Right atrium auricular region (tissue), 2 donors: ENCODE data around the gene RPLP2. TPM values are rescaled to one million over a fixed set of nuclear protein-coding genes. Genes with fewer than 3 reads are reported as not detected.

Experiments used
- DNase-seq: peaks from one replicate; pipeline ENCODE4 v3.0.0-alpha.2; 2019; ENCODE audit warnings: low spot score
- H3K27ac ChIP-seq, 2 donors: fragments of 200-600 bp; sonication (generic); 1 replicate in 1 of 2; 2 replicates in 1 of 2; pipeline ENCODE4 v1.5.1; 2016 to 2019
- H3K27me3 ChIP-seq, 2 donors: fragments of 200-600 bp; sonication (generic); one replicate each; pipeline versions ENCODE4 v1.5.1 to v1.6.0; 2017 to 2019
- H3K36me3 ChIP-seq: fragments of 200-600 bp; sonication (generic); one replicate; pipeline ENCODE4 v1.5.1; 2016
- H3K4me1 ChIP-seq, 2 donors: fragments of 200-600 bp; sonication (generic); one replicate each; pipeline versions ENCODE4 v1.5.1 to v1.6.0; 2017 to 2019
- H3K4me3 ChIP-seq, 2 donors: fragments of 200-600 bp; sonication (generic); 1 replicate in 1 of 2; 2 replicates in 1 of 2; pipeline ENCODE4 v1.5.1; 2017 to 2019; ENCODE audit warnings: mild to moderate bottlenecking in 1 of 2, moderate library complexity in 1 of 2
- H3K9me3 ChIP-seq, 2 donors: fragments of 200-600 bp; sonication (generic); one replicate each; pipeline ENCODE4 v1.5.1; 2019
- CTCF ChIP-seq, 2 donors: fragments of 200-600 bp; sonication (generic); IDR thresholded peaks; one replicate each; pipeline ENCODE4 v1.5.1; 2019; ENCODE audit warnings: antibody characterized with exemption in 2 of 2
- total RNA-seq, 2 donors: library from RNA; depleted of rRNA; stranded (reverse); fragments of >200 nt; gene quantifications; one replicate each; pipeline ENCODE4 v1.1.0, GENCODE V29; 2016

RPLP2 gene
- total RNA-seq, 2 donors from 2014 or later, result 145 to 384 TPM

GRCh38 chr11:804599-804964 is 5.2 kb upstream of the RPLP2 start:
- Histone ChIP-seq H3K27ac (peak overlapping the region; percentile 90 to 93), H3K36me3 (no peaks in the 10 kb centered on the region), H3K9me3 (no peaks in the 10 kb centered on the region), H3K4me1 (peaks cover 0 to 34% of the 10 kb centered on the region in 2 donors), H3K4me3 (peak overlapping the region; percentile 53 to 64), H3K27me3 (no peaks in the 10 kb centered on the region)
- TF ChIP-seq CTCF (IDR thresholded peaks at IDR 0.05), result no peak
- DNase-seq, result no peak

DNA sequence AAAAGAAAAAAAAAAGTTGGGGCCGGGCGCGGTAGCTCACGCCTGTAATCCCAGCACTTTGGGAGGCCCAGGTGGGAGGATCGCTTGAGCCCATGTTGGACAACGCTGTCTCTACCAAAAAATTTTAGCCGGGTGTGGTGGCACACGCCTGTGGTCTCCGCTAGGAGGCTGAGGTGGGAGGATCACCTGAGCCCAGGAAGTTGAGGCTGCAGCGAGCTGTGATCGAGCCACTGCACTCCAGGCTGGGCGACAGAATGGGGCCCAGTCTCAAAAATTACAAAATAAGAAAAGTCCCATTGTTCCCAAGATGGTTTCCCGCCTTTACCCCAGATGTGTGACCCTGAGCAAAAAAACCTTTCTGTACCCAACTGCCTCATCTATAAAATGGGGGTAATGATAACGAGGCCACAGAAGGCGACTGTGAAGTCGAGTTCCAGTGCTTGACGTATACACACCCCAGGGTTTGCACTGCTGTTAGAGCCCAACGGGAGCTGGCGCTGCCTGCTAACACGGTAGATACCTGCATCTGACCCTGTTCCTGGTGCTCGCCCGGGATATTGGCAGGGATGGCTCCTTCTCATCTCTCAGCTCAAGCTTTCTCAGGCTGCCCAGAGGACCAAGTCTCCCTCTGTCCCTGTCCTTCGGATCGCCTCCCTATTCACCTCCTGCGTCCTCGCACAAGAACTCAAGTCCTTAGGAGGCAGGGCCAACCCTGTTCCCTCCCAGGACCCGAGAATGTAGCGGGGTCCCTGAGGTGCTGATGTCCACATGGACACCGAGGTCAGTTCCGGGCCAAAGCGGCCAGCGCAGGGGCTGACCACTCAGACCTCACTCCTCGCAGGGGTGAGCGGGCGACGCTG is 1.1 kb upstream of the RPLP2 start:
- Histone ChIP-seq H3K27ac (peak overlapping the region; percentile 97 to 99), H3K27me3 (no peaks in the 10 kb centered on the region), H3K4me3 (peak overlapping the region; percentile 93 to 99), H3K4me1 (peaks cover 0 to 53% of the 10 kb centered on the region in 2 donors), H3K9me3 (no peaks in the 10 kb centered on the region), H3K36me3 (peaks cover 27% of the 10 kb centered on the region)
- DNase-seq, result peak; percentile 93
- TF ChIP-seq CTCF (IDR thresholded peaks at IDR 0.05), result no peak

DNA sequence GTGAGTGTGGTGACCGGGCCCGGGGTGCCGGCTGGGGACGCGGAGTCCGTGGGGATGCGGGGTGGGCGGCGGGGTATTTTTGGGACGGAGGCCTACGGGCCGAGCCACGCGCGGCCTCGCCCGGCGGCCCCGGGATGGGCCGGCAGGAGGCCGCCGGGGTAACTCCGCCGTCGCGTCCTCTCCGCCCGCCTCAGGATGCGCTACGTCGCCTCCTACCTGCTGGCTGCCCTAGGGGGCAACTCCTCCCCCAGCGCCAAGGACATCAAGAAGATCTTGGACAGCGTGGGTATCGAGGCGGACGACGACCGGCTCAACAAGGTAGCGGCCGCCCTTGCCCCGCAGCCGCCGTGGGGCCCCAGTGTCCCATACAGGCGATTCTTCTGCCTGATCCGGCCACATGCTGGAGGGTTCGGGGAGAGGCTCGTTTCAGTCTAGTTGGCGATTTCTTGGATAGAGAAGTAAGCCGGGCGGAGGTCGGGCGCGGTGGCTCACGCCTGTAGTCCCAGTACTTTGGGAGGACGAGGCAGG is 337 bp downstream of the RPLP2 start:
- no peak for DNase-seq
- Histone ChIP-seq H3K9me3 (no peaks in the 10 kb centered on the region), H3K4me1 (peaks cover 0 to 39% of the 10 kb centered on the region in 2 donors), H3K27ac (peak overlapping the region; percentile 97 to 99), H3K36me3 (peaks cover 30% of the 10 kb centered on the region), H3K4me3 (peak overlapping the region; percentile 93 to 99), H3K27me3 (no peaks in the 10 kb centered on the region)
- no peak for TF ChIP-seq CTCF (IDR thresholded peaks at IDR 0.05)

DNA sequence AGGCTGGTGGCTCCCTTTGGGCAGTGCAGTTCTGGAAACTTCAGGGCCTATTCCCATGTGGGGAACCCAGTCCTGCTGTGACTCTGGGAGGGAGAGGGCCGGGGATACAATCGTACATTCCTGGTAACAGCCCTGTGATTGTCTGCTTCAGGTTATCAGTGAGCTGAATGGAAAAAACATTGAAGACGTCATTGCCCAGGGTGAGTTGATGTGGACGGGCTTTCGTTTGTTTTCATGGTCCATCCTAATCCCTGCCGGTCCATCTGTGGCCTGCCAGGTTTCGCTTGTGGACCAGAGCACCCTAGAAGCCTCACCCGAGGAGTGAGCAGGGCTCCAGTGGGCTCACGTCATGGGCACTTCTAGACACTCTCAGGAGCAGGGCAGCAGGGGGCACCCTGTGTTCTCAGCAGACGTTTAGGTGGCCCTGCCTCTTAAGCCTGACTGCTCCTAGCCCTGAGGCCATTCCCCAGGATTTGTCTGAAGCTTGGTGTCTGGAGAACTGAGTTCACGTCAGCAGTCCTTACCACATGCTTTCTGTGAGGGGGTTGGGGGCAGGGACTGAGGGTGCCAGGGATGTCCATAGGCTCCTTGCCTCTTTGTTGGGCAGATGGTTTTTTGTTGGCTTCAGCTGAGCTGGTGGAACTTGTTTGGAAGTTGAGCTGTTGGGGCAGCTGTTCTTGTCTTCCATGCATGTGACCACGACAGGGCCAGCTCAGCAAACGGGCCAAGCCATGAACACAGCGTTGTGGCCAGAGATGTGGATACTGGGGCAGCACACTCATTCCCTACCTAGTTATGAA is 1.9 kb downstream of the RPLP2 start:
- H3K36me3 ChIP-seq, result peaks cover 30% of the 10 kb centered on the region
- H3K4me3 ChIP-seq, result no peak overlapping the region
- peaks cover 0 to 32% of the 10 kb centered on the region in 2 donors for H3K4me1 ChIP-seq
- no peak for DNase-seq
- no peak overlapping the region for H3K27ac ChIP-seq
- H3K27me3 ChIP-seq, result no peaks in the 10 kb centered on the region
- H3K9me3 ChIP-seq, result no peaks in the 10 kb centered on the region
- TF ChIP-seq CTCF (IDR thresholded peaks at IDR 0.05), result no peak

DNA sequence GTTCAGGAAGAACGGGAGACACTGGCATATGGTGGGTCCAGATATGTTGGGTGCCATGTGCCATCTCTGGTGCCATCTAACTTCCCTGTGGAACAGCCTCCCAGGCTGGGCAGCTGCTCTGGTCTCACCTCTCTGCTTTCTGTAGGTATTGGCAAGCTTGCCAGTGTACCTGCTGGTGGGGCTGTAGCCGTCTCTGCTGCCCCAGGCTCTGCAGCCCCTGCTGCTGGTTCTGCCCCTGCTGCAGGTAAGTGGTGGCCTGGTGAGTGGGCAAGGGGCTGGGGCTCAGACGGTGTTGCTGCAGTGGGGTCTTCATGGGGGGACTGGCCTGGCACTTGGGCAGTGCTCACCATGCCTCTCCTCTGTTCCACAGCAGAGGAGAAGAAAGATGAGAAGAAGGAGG is 2.6 kb downstream of the RPLP2 start:
- TF ChIP-seq CTCF (IDR thresholded peaks at IDR 0.05), result no peak
- H3K36me3 ChIP-seq, result peaks cover 30% of the 10 kb centered on the region
- no peak overlapping the region for H3K4me3 ChIP-seq
- no peak overlapping the region for H3K27ac ChIP-seq
- H3K4me1 ChIP-seq, result peaks cover 0 to 32% of the 10 kb centered on the region in 2 donors
- H3K27me3 ChIP-seq, result no peaks in the 10 kb centered on the region
- no peak for DNase-seq
- H3K9me3 ChIP-seq, result no peaks in the 10 kb centered on the region
